Breast epithelium (tissue), 3 donors: ENCODE data around the gene OR56A1.

ENCODE experiments used
- CTCF ChIP-seq, 3 donors: fragments of 450-650 bp; IDR thresholded peaks; one replicate each; pipeline ENCODE4 v1.5.1; 2016 to 2017; ENCODE audit warnings: antibody characterized with exemption in 3 of 3, mild to moderate bottlenecking in 3 of 3, moderate library complexity in 3 of 3
- POLR2A ChIP-seq: fragments of 450-650 bp; IDR thresholded peaks from one replicate; pipeline ENCODE4 v1.6.1; 2016; ENCODE audit warnings: antibody characterized with exemption, mild to moderate bottlenecking, moderate library complexity
- POLR2AphosphoS5 ChIP-seq, 3 donors: sonication (generic); formaldehyde crosslinking; IDR thresholded peaks; one replicate each; pipeline ENCODE4 v1.6.1; 2017; ENCODE audit warnings: antibody characterized with exemption in 3 of 3

- TF ChIP-seq CTCF (IDR thresholded peaks at IDR 0.05) (no peak), POLR2A (no peak), POLR2AphosphoS5 (IDR thresholded peaks at IDR 0.05) (no peak)
These were observed 25.0 kb upstream of the OR56A1 start for GRCh38 chr11:6055569-6055968.
